NCI-H1930 (cell line): Measurements from ENCODE around the gene ABHD10.
"Not testable (repeated sequence)": the region's sequence is repeated elsewhere in the genome, so short reads cannot be mapped to it uniquely, and the experiment has no call there.

Experiments used
- DNase-seq, 2 experiments: peaks; one replicate each; lab custom pipeline; 2025; lab: John Stamatoyannopoulos, UW

Gene ABHD10

DNA sequence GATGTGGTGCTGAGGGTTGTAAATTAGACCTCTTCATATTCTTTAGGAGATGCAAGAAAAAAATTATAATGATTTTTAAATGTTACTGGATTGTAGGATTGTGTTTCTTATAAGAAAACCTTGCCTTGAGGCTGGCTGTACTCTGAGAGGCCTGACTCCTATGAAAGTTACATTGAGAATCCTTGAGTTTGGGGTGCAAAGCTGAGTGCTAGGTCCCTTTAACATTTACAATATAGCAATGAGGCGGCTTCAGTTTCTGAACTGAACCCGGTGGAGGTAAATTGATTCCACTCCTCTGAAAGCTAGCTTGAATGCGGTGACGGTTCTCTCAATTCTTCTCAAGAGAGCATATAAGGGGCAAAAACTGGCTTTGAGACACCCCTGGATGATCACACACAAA is 55.6 kb downstream of the ABHD10 start, which contains the start of gene TMPRSS7:
Gene TMPRSS7, plus strand, starts transcription at position 301 of the 400 bp plus-strand sequence. CDS start 110 bp downstream, outside the sequence.
- DNase-seq: no peak

DNA sequence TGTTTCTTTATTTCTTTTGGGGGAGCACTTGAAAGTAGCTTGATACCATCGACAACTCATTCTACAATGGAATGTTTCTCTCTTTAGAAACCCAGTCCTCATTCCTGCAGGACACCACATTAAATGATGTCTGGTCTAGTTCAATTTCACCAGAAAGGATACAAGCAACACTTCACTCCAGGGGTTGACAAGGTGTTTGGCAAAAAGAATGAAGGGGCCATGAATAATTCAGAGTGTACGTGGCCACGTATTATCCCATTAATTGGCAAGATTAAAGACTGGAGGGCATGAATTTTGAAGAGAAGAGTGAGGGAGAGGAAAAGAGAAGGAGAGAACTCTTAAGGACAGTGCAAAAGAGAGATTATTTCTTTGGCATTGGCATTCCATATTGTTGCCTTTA is 56.4 kb downstream of the ABHD10 start:
- DNase-seq: no peak

DNA sequence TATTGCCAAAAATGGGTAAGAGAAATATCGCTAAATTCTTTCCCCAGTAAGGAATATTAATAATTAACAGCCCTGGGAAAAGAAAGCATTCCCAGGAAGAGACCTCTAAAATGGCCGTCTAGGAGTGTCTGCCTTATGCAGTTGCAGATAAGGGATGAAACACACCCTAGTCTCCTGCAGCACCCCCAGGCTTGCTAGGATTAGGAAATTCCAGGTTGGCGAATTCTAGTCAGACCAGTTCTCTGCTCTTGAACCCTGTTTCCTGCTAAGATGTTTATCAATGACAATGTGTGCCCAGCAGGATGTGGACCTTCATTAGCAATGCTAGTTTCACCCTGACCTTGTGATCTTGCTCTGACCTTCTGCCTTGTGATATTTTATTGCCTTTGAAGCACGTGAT is 58.4 kb downstream of the ABHD10 start:
- DNase-seq: not testable (repeated sequence)

DNA sequence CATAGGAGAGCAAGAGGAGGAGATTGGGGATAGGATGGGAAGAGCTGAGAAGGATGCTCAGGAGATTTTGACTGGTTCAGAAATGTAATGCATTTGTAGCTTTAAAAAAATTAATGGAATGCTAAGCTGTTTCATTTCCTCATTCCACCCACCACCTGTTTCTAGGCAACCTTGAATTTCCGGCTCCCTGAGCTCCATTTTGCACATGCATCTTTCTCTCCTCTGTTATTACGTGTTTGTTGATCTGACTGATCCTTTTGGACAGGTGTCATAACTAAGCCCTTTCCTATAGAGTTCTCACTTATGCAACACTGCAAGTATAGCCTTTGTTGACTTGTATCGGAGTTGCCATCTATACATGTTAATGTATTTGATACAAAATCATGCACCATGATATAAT is 60.0 kb downstream of the ABHD10 start:
- no peak for DNase-seq

DNA sequence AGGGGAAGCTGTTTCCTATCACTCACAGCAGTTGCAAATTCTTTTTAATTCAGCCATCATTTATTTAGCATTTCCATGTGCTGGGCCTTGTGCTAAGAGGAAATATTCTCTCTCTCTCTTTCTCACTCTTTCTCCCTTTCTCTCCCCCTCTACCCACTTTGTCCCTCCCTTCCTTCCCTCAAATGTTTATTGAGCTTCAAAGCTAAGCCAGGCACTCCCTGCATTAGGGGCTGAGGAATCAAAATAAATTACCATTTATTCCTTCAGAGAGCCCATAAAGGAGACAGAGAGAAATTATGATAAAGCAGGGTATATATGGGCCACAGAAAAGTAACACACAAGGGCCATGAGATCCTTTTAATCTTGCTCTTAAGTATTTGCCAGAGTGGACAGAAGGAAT is 62.5 kb downstream of the ABHD10 start:
- no peak for DNase-seq

DNA sequence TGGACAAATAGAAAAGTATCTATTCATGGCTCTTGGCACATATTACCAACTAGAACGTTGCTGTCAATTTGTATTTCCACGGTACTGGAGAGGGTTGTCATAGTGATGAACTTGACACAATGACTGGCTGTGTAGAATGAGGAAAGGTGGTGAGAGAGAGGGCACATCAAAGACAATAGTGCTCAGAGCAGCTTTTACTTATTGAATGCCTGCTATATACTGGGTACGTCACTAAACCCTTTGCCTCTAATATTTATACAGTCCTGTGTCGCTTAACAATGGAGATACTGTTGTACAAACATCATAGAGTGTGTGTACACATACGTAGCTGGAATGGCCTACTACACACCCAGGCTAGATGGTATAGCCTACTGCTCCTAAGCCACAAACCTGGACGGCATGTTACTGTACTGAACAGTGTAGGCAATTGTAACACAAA is 64.0 kb downstream of the ABHD10 start:
- peak; percentile 96 to 98 for DNase-seq
